MM.1S (cell line): ENCODE measurements around the gene DYNC1I2.

Experiments used
- DNase-seq: peaks from one replicate; pipeline ENCODE4 v3.0.0-alpha.2; 2015
- H2AFZ ChIP-seq: fragments of 300-600 bp; sonication (generic); 2 replicates; pipeline ENCODE4 v1.6.0; 2016; ENCODE audit warnings: antibody characterized with exemption, low read length
- H3F3A ChIP-seq: fragments of 300-600 bp; sonication (generic); 2 replicates; pipeline ENCODE4 v1.6.1; 2016; ENCODE audit warnings: mild to moderate bottlenecking, antibody characterized with exemption, low read length, moderate library complexity, mixed read lengths; ENCODE audit not compliant: insufficient read depth
- H3K27ac ChIP-seq: fragments of 300-600 bp; sonication (generic); 2 replicates; pipeline ENCODE4 v1.5.1; 2016; ENCODE audit warnings: mild to moderate bottlenecking, low read length
- H3K27me3 ChIP-seq: fragments of 300-600 bp; sonication (generic); replicated peaks from 2 replicates; pipeline ENCODE4 v1.6.0; 2016; ENCODE audit warnings: low read length; ENCODE audit not compliant: insufficient read depth
- H3K36me3 ChIP-seq: fragments of 300-600 bp; sonication (generic); replicated peaks from 2 replicates; pipeline ENCODE4 v1.6.1; 2016; ENCODE audit warnings: mild to moderate bottlenecking, low read length, mixed read lengths; ENCODE audit not compliant: insufficient read depth
- H3K4me1 ChIP-seq: fragments of 300-600 bp; sonication (generic); 2 replicates; pipeline ENCODE4 v1.6.1; 2016; ENCODE audit warnings: low read length, mixed read lengths
- H3K4me2 ChIP-seq: fragments of 300-600 bp; sonication (generic); 2 replicates; pipeline ENCODE4 v1.6.0; 2016; ENCODE audit warnings: low read depth, low read length
- H3K4me3 ChIP-seq: fragments of 300-600 bp; sonication (generic); 2 replicates; pipeline ENCODE4 v1.5.1; 2016; ENCODE audit warnings: low read length, mixed read lengths
- H3K79me2 ChIP-seq: fragments of 300-600 bp; sonication (generic); 2 replicates; pipeline ENCODE4 v1.6.1; 2016; ENCODE audit warnings: mixed run types, low read length, mixed read lengths
- H3K9ac ChIP-seq: fragments of 300-600 bp; sonication (generic); 2 replicates; pipeline ENCODE4 v1.6.1; 2016; ENCODE audit warnings: low read length, mixed read lengths
- H3K9me2 ChIP-seq: fragments of 300-600 bp; sonication (generic); replicated peaks from 2 replicates; pipeline ENCODE4 v1.6.1; 2016; ENCODE audit warnings: mild to moderate bottlenecking, low read length, mixed read lengths; ENCODE audit not compliant: insufficient read depth
- H3K9me3 ChIP-seq: fragments of 300-600 bp; sonication (generic); replicated peaks from 2 replicates; pipeline ENCODE4 v1.6.1; 2016; ENCODE audit warnings: mild to moderate bottlenecking, low read length, mixed read lengths; ENCODE audit not compliant: insufficient read depth
- H4K20me1 ChIP-seq: fragments of 300-600 bp; sonication (generic); 2 replicates; pipeline ENCODE4 v1.6.1; 2016; ENCODE audit warnings: mild to moderate bottlenecking, low read length, moderate library complexity, mixed read lengths; ENCODE audit not compliant: insufficient read depth
- CTCF ChIP-seq: fragments of 300-600 bp; sonication (generic); IDR thresholded peaks from 2 replicates; pipeline ENCODE4 v1.5.1; 2016; ENCODE audit warnings: antibody characterized with exemption, low read length, mixed read lengths
- EZH2 ChIP-seq: fragments of 300-600 bp; sonication (generic); optimal IDR thresholded peaks from 2 replicates; pipeline ENCODE3; 2017; ENCODE audit warnings: low read depth, mild to moderate bottlenecking, antibody characterized with exemption, low read length, mixed read lengths
- EZH2phosphoT487 ChIP-seq: fragments of 300-600 bp; sonication (generic); IDR thresholded peaks from 2 replicates; pipeline ENCODE4 v1.6.1; 2018; ENCODE audit warnings: antibody characterized with exemption, low read length

DYNC1I2 gene

DNA sequence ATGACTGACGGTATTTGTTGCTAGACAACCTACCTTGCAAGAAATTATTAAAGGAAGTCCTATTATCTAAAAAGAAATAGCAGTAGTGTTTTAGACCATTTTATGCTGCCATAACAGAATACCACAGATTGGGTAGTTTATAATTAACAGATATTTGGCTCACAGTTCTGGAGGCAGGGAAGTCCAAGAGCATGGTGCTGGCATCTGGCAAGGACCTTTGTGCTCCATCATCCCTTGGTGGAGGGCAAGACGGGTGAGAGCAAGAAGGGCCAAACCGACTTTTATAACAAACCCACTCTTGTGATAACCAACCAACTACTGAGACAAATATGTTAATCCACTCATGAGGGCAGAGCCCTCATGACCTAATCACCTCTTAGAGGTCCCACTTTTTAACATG lies 91.2 kb downstream of the DYNC1I2 start:
- H3K79me2 ChIP-seq: no peaks in the 10 kb centered on the region
- H3K27me3 ChIP-seq: no peaks in the 10 kb centered on the region
- no peaks in the 10 kb centered on the region for H3K36me3 ChIP-seq
- no peaks in the 10 kb centered on the region for H4K20me1 ChIP-seq
- H3K27ac ChIP-seq: no peak overlapping the region
- H3K9me2 ChIP-seq: no peaks in the 10 kb centered on the region
- TF ChIP-seq EZH2 (no peak), EZH2phosphoT487 (no peak), CTCF (no peak)
- H3K9me3 ChIP-seq: no peaks in the 10 kb centered on the region
- no peak overlapping the region for H3K9ac ChIP-seq
- H3K4me2 ChIP-seq: no peak overlapping the region
- H3K4me1 ChIP-seq: no peaks in the 10 kb centered on the region
- no peak overlapping the region for H3K4me3 ChIP-seq
- DNase-seq: no peak
- H3F3A ChIP-seq: no peaks in the 10 kb centered on the region
- H2AFZ ChIP-seq: no peak overlapping the region

DNA sequence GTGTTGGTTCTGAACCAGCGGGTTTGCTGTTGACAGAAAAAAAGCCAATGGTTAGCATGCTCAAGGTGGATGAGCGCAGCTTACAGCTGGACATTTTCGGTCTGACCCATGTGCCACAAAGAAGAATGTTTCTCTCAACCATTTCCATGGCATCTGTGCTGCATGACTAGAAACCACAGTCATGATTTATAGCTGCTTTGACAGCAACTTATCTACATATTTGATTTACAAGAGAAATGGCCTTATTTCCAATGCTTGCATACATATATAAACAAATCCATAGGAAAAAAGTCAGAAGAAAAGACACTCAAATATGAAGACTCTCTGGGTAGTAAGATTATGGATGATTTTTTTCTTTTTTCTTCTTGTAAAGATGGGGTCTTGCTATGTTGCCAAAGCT lies 98.2 kb downstream of the DYNC1I2 start:
- Histone ChIP-seq H3K79me2 (no peaks in the 10 kb centered on the region), H4K20me1 (no peaks in the 10 kb centered on the region), H2AFZ (no peak overlapping the region), H3K4me3 (no peak overlapping the region), H3K9me3 (no peaks in the 10 kb centered on the region), H3K9me2 (no peaks in the 10 kb centered on the region), H3K27me3 (no peaks in the 10 kb centered on the region), H3K9ac (no peak overlapping the region), H3F3A (no peaks in the 10 kb centered on the region), H3K27ac (no peak overlapping the region), H3K4me1 (no peaks in the 10 kb centered on the region), H3K36me3 (0 out of 2 replicates have a peak, but pooled peaks cover 11% of the 10 kb centered on the region), H3K4me2 (no peak overlapping the region)
- TF ChIP-seq CTCF (no peak), EZH2phosphoT487 (no peak), EZH2 (no peak)
- no peak for DNase-seq

DNA sequence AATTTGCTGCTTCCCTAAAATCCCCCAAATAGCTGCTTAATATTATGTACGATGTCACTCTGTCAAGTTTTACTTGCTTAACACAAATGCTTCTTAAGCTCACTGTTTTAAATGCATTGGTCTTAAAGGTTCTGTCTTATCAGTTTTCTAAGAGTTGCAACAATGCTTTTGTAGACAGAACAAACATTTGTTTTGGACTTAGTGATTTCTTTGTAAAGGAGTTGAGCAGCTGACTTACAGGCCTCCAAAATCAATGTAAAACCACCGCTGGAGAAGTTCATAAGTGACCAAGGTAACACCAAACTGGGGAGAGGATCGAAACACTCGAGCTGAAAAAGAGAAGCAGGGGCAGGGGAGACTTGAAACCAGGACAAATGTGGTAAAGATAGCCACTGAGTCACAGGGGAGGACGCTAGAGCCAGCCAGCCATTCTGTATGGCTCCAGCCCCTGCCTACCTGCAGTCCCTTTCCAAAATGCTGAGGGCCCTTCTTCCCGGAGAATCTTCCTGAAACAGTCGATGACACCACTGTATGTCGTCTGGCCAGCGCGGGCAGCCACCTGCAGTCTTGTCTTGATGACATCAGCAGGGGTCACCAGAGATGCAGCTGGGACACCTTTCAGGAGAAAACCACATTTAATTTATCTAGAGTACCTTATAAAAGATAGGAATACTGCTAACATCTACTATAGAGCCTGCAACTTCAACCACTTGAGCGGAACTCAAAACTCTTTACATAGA lies 100.2 kb downstream of the DYNC1I2 start:
- H3K4me3 ChIP-seq: no peak overlapping the region
- 0 out of 2 replicates have a peak, but pooled peaks cover 11% of the 10 kb centered on the region for H3K36me3 ChIP-seq
- no peaks in the 10 kb centered on the region for H3K4me1 ChIP-seq
- no peaks in the 10 kb centered on the region for H3K9me2 ChIP-seq
- no peaks in the 10 kb centered on the region for H3F3A ChIP-seq
- H4K20me1 ChIP-seq: no peaks in the 10 kb centered on the region
- H3K27me3 ChIP-seq: no peaks in the 10 kb centered on the region
- no peaks in the 10 kb centered on the region for H3K9me3 ChIP-seq
- no peak overlapping the region for H3K4me2 ChIP-seq
- H2AFZ ChIP-seq: no peak overlapping the region
- no peak overlapping the region for H3K9ac ChIP-seq
- H3K79me2 ChIP-seq: no peaks in the 10 kb centered on the region
- DNase-seq: no peak
- no peak overlapping the region for H3K27ac ChIP-seq
- TF ChIP-seq CTCF: no peak
- no peak for TF ChIP-seq EZH2
- TF ChIP-seq EZH2phosphoT487: no peak
